ENCODE measurements around the gene NT5C. TPM values are rescaled to one million over a fixed set of nuclear protein-coding genes. Genes with fewer than 3 reads are reported as not detected.

The NT5C gene
- total RNA-seq, 6 experiments from 2014 or later: 10.5 to 35.1 (median 12.6) TPM

DNA sequence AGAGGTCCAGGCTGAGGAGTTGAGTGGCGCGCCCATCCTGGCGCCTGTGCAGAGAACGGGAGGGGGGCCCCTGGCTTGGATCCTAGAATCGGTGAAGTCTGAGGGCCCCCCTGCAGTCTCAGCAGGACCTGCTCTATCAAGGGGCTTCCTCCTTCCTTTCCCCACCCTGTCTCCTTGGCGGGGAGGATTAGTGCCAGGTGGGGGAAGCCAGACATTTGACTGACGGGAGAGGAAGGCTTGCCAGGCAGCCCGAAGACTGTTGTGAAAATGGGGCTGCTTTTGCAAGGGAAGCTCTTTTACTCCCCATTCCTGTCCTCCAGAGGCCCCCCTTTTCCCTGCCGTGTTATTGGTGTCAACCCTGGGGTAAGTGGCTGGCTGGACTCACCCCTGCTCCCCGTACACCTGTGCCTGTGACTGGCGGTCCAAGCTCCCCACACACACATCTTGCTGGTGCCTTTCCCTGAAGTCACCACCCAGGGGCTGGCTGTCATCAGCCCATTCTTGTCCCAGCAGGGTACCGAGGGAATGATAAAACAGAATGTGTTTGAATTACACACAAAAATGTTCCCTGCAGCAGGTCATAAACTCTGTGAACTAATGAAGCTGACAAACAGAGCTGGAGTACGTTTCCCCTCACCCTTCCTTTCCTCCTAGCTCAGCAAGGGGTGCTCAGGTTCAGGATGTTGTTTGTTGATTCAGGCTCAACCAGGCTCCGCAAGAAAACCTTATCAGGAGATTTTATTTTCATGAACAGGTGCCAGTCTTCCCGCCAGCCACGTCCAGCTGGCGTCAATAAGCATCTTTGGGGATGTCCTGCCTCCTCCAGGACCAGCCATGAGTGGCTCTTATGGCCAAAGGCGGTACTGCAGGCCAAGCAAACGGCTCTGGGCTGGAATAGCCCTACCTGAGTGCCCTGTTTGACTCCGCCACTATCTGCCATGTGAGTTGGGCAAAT lies 26.1 kb downstream of the NT5C start:
- DNase-seq (peak in 2 of 3 donors; percentile 57 to 66), ATAC-seq (peak; percentile 67 to 80 (median 73))
- no peaks in the 10 kb centered on the region for H3K27me3 ChIP-seq
- H3K9me3 ChIP-seq: no peaks in the 10 kb centered on the region
- WGBS (ENCODE audit: insufficient coverage, low coverage, low lambda C conversion rate, missing lambda C conversion rate): 31% methylated on average over 13 of the region's 20 CpGs
- no peaks in the 10 kb centered on the region for H3K36me3 ChIP-seq
- TF ChIP-seq POLR2A (IDR thresholded peaks at IDR 0.05): no peak
- TF ChIP-seq, protein P1, sequence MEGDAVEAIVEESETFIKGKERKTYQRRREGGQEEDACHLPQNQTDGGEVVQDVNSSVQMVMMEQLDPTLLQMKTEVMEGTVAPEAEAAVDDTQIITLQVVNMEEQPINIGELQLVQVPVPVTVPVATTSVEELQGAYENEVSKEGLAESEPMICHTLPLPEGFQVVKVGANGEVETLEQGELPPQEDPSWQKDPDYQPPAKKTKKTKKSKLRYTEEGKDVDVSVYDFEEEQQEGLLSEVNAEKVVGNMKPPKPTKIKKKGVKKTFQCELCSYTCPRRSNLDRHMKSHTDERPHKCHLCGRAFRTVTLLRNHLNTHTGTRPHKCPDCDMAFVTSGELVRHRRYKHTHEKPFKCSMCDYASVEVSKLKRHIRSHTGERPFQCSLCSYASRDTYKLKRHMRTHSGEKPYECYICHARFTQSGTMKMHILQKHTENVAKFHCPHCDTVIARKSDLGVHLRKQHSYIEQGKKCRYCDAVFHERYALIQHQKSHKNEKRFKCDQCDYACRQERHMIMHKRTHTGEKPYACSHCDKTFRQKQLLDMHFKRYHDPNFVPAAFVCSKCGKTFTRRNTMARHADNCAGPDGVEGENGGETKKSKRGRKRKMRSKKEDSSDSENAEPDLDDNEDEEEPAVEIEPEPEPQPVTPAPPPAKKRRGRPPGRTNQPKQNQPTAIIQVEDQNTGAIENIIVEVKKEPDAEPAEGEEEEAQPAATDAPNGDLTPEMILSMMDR (IDR thresholded peaks at IDR 0.05): peak; percentile 70 to 77 (median 74)
- H3K27ac ChIP-seq: no peak overlapping the region
- H3K4me1 ChIP-seq: peaks cover 0 to 7% (median 3%) of the 10 kb centered on the region in 4 donors
- intact Hi-C loops (cut with DNase I): no loop called here
- H3K4me3 ChIP-seq: no peak overlapping the region

DNA sequence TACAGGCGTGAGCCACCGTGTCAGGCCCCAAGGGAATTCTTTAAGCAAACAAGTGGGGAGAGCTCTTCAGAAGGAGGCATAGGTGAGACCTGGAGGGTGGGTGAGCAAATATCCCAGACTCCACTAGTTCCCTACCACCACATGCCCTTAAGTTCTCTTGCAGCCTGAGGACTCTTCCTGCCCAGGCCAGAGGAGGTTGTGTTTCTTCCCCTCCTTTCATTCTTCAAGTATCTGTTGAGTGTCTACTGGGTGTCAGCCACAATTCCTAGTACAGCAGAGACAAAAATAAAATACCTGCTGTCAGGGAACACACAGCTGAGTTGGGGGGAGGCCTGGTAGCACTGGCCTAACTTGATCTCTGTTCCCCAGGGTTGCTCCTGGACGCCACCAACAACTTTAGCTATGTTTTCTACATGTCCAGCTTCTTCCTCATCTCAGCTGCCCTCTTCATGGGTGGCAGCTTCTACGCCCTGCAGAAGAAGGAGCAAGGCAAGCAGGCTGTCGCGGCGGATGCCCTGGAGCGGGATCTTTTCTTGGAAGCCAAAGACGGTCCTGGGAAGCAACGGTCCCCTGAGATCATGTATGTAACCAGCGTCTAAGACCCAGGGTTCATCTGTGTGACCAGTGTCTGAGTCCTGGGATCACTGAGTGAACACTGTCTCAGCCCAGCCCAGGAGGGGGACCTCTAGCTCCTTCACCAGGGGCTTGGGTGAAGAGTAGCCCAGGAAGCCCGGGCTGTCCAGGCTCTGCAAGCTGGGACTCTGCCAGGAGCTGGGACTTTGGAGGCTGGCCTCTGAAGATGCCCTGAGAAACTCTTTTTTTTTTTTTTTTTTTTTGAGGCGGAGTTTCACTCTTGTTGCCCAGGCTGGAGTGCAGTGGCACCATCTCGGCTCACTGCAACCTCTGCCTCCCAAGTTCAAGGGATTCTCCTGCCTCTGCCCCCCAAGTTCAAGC lies 27.7 kb downstream of the NT5C start:
- no peak overlapping the region for H3K27ac ChIP-seq
- TF ChIP-seq POLR2A (IDR thresholded peaks at IDR 0.05): no peak
- TF ChIP-seq, protein P1 (IDR thresholded peaks at IDR 0.05): no peak
- no peaks in the 10 kb centered on the region for H3K36me3 ChIP-seq
- no peak overlapping the region for H3K4me3 ChIP-seq
- no peak for DNase-seq
- H3K27me3 ChIP-seq: no peaks in the 10 kb centered on the region
- ATAC-seq: no peak
- intact Hi-C loops (cut with DNase I): no loop called here
- peaks cover 0 to under 1% (median 0%) of the 10 kb centered on the region in 4 donors for H3K4me1 ChIP-seq
- H3K9me3 ChIP-seq: no peaks in the 10 kb centered on the region
- 86% methylated on average over 13 of the region's 14 CpGs for WGBS (ENCODE audit: insufficient coverage, low coverage, low lambda C conversion rate, missing lambda C conversion rate)

DNA sequence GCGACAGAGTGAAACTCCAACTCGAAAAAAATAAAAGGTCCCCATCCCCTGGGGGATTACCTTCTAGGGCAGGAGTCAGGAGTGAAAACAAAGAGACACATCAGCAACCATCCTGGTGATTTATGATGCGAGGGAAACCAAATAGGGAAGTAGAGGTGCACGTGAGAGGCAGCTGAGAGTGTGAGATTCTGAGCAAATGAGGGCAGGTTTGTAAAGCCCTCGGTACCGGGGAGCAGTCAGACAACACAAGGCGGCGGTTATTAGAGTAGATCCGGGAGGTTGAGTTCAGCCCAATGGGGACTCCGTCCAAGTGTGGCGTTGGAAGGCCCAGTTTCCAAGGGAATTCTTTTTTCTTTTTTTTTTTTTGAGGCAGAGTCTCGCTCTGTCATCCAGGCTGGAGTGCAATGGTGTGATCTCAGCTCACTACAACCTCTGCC lies 29.1 kb downstream of the NT5C start:
- no peaks in the 10 kb centered on the region for H3K36me3 ChIP-seq
- ATAC-seq: peak in 1 of 4 donors; percentile 25

More for the DNA sequence above, 29.1 kb downstream of the NT5C start:
- H3K4me1 ChIP-seq: no peaks in the 10 kb centered on the region
- no peaks in the 10 kb centered on the region for H3K9me3 ChIP-seq
- H3K27me3 ChIP-seq: no peaks in the 10 kb centered on the region
- DNase-seq: no peak
- no peak overlapping the region for H3K4me3 ChIP-seq
- intact Hi-C loops (cut with DNase I): no loop called here
- TF ChIP-seq, protein P1 (IDR thresholded peaks at IDR 0.05): no peak
- no peak for TF ChIP-seq POLR2A (IDR thresholded peaks at IDR 0.05)
- H3K27ac ChIP-seq: no peak overlapping the region
- 60% methylated on average over 8 of the region's 12 CpGs for WGBS (ENCODE audit: insufficient coverage, low coverage, low lambda C conversion rate, missing lambda C conversion rate)

Data from right lobe of liver (tissue), 6 donors.